Endothelial cell of umbilical vein (primary cell): ENCODE results near the gene GPA33.

Experiments
- EZH2 ChIP-seq: IDR thresholded peaks from 2 replicates; pipeline ENCODE4 v1.6.1; 2012; ENCODE audit warnings: borderline replicate concordance, low read depth, mild to moderate bottlenecking, moderate library complexity, low read length, inconsistent platforms; ENCODE audit not compliant: severe bottlenecking
- GATA2 ChIP-seq: IDR thresholded peaks from 2 replicates; pipeline ENCODE4 v1.7.0; 2011; ENCODE audit warnings: low read depth, mild to moderate bottlenecking, moderate library complexity, mixed read lengths, low read length; ENCODE audit not compliant: insufficient read length, insufficient read depth
- JUN ChIP-seq: IDR thresholded peaks from 2 replicates; pipeline ENCODE4 v1.6.1; 2011; ENCODE audit warnings: borderline replicate concordance, low read depth; ENCODE audit not compliant: insufficient read length, insufficient read depth
- MYC ChIP-seq: IDR thresholded peaks from one replicate; pipeline ENCODE4 v1.6.1; 2011; ENCODE audit warnings: mild to moderate bottlenecking, low read depth, low read length
- POLR2A ChIP-seq: IDR thresholded peaks from 2 replicates; pipeline ENCODE4 v1.6.1; 2012; ENCODE audit warnings: low read depth, mild to moderate bottlenecking, control low read depth, low read length
- POLR2AphosphoS5 ChIP-seq: IDR thresholded peaks from 2 replicates; pipeline ENCODE4 v1.6.1; 2012; ENCODE audit warnings: low read depth, mild to moderate bottlenecking, control low read depth, low read length, moderate library complexity; ENCODE audit not compliant: insufficient read depth
- TF ChIP-seq, protein P1 (sequence below), 2 donors: IDR thresholded peaks; 1 replicate in 1 of 2; 2 replicates in 1 of 2; pipeline ENCODE4 v1.5.1; 2011; ENCODE audit warnings: low read length in 2 of 2, mild to moderate bottlenecking in 2 of 2, moderate library complexity in 2 of 2, control low read depth in 1 of 2, inconsistent platforms in 1 of 2, low read depth in 1 of 2; ENCODE audit not compliant: insufficient read depth in 1 of 2; ENCODE audit errors: extremely low read depth in 1 of 2
- TF ChIP-seq, protein P2 (sequence below): IDR thresholded peaks from 2 replicates; pipeline ENCODE4 v1.6.1; 2011; ENCODE audit not compliant: insufficient read depth, insufficient read length

DNA sequence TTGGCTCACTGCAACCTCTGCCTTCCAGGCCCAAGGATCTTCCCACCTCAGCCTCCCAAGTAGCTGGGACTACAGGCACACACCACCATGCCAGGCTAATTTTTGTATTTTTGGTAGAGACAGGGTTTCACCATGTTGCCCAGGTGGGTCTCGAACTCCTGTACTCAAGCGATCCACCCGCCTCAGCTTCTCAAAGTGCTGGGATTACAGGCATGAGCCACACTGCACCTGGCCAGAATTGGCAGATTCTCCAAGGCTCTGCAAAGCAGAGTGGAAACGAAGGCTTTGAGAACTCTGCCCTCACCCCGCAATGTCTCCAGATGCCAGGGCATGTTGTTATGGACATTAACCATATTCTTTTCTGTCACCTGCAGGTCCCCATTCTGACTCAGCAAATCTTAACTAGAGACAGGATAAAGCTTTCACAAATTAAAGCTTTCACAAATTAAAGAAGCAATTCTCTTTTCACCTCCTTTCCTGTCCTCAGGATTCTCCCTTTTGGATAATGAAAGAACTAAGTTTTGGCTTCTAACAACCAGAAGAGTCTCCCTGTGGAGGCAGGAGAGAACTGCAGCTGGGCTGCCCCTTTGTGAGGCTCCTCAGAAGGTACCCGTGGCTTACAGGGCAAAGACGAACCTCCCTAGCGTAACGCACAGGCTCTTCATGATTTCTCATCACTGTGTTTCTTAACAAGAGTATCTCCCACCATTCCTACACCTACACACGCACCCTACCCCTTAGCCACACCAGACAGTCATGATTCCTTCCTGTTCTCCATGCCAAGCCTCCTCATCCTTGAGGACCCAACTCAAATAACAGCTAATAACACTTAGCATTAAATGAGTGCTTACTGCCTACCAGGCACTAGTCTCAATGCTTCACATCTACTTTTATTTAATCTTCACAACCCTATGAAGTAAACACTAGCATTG is 29.8 kb downstream of the GPA33 start:
- TF ChIP-seq POLR2A (no peak), EZH2 (no peak), MYC (no peak), POLR2AphosphoS5 (no peak), JUN (no peak), GATA2 (no peak)
- TF ChIP-seq, protein P1, sequence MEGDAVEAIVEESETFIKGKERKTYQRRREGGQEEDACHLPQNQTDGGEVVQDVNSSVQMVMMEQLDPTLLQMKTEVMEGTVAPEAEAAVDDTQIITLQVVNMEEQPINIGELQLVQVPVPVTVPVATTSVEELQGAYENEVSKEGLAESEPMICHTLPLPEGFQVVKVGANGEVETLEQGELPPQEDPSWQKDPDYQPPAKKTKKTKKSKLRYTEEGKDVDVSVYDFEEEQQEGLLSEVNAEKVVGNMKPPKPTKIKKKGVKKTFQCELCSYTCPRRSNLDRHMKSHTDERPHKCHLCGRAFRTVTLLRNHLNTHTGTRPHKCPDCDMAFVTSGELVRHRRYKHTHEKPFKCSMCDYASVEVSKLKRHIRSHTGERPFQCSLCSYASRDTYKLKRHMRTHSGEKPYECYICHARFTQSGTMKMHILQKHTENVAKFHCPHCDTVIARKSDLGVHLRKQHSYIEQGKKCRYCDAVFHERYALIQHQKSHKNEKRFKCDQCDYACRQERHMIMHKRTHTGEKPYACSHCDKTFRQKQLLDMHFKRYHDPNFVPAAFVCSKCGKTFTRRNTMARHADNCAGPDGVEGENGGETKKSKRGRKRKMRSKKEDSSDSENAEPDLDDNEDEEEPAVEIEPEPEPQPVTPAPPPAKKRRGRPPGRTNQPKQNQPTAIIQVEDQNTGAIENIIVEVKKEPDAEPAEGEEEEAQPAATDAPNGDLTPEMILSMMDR (IDR thresholded peaks at IDR 0.05; ENCODE audit: extremely low read depth in 1 of 2, insufficient read depth in 1 of 2, low read depth in 1 of 2, low read length in 2 of 2) = no peak
- TF ChIP-seq, protein P2, sequence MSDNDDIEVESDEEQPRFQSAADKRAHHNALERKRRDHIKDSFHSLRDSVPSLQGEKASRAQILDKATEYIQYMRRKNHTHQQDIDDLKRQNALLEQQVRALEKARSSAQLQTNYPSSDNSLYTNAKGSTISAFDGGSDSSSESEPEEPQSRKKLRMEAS = no peak
